Islet precursor cell (in vitro differentiated cells): Measurements from ENCODE around the gene NRF1.

Experiments used
- DNase-seq: peaks from one replicate; pipeline ENCODE4 v3.0.0-alpha.2; 2018

Gene NRF1

DNA sequence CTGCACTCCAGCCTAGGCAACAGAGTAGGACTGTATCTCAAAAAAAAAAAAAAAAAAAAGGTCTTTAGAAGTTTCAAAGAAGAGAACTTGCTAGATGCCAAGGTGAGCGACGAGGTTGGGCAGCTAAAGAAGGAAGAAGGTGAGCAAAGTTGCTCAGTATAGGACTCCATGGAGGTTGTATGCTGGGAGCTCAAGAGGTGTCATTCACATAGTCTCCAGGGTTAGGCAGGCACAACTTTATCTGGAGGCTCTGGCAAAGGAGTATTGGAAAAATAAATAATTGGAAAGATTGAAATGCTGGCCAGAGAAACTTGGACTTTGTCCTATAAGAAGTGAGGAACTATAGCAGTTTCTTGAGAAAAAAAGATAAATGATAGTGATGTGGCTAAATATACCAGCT lies 74.5 kb downstream of the NRF1 start:
- DNase-seq, result no peak

DNA sequence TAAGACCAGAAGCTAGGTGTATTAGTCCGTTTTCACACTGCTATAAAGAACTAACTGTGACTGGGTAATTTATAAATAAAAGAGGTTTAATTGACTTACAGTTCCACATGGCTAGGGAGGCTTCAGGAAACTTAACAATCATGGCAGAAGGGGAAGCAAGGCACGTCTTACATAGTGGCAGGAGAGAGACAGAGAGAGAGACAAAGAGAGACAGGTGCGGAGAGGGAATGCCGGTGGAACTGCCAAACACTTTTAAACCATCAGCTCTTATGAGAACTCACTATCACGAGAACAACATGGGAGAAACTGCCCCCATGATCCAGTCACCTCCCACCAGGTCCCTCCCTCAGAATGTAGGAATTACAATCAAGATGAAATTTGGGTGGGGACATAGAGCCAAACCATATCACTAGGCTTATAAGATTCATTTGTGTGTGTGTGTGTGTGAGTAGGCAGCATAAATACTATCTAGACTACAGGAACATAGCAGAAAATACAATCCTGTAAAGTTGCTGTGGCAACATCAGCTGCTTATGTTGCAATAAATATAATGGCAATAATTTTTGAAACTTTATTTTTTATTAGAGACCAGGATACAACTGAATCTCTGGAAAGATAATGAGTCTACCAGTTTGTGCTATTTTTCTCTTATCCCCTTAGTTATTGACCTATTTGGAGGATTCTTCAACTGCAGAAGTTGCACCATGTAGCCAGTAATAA lies 77.1 kb downstream of the NRF1 start:
- DNase-seq, result no peak

DNA sequence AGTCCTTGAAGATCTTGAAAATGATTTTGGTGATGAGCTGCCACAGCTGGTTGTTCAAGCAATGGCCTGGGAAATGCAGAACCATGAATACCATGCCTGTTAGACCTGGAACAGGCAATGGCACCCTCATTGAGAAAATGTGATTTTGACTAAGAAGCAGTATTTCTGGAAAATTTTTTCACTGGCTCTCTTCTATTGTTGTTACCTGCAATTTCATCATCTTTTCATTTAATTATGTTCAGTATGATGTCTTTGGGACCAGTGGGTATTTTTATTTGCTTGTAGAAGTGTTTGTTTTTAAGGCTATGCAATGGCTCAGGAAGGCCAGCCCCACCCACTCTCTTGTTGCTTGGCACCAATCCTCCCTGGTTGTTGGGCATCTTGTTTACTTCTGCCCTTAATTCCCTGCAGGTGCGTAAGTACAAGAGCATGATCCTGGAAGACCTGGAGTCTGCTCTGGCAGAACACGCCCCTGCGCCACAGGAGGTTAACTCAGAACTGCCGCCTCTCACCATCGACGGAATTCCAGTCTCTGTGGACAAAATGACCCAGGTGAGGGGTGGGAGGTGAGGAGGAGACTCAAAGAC lies 78.6 kb downstream of the NRF1 start:
- no peak for DNase-seq

DNA sequence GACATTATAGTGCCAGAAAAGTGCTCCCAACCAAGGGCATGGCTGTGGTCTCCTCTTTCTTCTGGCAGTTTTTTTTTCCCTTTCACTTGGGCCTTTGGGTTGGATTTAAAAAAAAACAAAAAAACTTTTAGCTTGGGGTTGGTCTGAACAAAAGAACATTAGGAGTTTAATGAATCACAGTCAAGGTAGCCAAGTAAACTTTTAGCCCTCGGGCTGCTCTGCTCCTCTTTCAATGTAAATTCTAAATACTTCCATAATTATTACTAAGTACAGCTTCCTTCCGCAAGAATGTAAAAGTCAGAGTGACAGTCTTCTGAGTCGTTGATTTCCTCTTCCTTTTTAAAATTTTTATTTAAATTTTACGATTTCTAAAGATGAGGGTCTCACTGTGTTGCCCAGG lies 79.2 kb downstream of the NRF1 start:
- DNase-seq, result no peak

DNA sequence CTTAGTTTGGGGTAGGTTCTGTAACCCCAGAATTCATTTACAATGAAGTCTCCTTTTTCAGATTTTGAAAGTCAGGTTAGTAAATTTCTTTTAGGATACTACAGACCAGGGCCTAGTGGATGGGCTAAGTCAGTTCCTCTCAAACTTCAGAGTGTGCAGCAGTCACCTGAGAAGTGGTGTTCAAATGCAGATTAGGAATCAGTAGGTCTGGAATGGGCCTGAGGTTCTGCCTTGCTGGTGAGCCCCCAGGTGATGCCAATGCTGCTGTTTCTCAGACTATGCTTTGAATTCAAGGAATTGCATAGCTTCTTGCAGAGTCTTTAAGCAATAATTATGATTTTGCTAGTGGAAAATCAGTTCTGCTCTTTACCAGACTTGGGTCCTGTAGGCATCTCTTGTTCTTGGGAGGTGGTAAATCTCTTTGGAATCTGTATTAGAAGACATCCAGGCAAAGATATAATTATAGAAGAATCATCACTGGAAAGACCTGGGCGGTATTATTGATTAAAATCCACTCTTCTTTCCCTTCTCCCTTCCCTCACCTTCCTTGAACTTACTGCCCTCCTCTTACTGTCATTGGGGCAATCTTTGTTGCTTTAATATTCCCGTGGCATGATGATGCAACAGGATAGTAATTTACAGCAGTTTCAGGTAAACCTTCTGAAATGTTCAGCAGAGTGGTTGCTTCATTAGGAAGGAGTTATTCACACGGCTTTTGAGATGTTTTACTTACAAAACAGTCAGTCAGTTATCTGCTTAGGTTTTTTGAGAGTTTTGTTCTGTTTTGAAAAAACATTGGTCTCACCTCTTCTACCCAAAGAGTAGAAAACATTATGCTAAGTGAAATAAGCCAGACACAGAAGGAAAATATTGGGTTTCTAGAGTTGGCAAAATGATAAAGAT lies 87.2 kb downstream of the NRF1 start:
- DNase-seq, result no peak

DNA sequence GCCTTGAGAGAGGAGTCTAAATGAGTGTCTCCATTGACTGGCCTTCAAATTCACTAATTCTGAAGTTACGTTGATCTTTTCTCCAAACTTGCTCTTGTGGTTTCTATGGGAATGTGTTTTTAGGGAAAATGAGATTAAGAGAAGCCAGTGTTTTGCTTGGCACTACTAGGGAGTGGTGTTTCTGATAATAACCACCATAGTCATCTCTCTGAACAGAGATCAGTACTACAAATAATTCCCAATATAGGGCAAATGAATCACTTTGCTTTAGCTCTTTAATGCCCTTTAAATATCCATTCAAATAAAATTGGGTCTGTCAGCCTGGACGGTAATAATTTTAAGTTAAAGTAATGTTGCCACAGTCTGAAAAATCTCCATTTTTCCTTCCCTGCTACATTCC lies 90.8 kb downstream of the NRF1 start:
- no peak for DNase-seq

DNA sequence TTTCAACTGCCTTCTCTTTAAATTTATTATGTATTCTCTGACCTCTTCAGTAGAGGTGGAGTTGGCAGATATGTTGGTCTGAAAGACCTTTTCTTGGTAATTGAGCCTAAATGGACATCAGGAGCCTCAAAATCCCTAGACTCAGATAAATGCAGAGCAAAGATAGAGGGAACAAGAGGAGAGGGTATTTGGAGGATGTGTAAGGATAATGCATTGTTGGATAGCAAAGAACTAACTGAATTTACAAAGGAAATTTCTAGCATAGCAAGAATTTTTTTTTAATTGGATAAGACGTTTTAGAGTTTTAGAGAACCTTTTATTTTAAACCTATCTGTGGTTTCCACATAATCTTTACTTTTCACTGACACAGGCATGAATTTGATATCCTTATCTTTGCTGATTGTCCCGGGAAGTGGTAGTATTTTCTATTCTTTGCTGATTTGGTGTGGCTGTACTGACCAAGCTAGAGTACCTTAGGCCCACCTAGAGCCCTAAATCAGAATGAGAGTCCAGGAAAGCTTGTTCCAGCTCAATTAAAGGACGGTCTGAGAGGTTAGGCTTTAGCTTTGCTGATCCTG lies 91.3 kb downstream of the NRF1 start:
- no peak for DNase-seq

DNA sequence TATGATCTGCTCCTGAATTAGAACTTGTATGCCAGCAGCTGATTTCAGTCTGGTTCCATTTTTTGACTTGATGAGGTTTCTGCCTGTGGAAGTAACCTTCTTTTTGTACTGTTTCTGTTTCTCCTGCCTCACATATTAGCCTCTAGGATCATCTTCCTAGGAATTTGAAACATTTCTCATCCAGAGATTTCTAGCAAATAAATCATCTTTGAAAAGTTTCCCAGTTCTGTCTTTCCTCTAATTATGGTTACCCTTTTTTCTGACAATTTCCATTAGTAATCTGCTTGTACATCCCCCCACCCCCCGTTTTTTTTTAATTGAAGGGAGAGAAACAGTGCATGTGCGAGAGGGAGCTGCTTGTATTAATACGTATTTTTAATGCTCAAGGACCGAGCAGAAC lies 92.2 kb downstream of the NRF1 start:
- DNase-seq, result no peak

DNA sequence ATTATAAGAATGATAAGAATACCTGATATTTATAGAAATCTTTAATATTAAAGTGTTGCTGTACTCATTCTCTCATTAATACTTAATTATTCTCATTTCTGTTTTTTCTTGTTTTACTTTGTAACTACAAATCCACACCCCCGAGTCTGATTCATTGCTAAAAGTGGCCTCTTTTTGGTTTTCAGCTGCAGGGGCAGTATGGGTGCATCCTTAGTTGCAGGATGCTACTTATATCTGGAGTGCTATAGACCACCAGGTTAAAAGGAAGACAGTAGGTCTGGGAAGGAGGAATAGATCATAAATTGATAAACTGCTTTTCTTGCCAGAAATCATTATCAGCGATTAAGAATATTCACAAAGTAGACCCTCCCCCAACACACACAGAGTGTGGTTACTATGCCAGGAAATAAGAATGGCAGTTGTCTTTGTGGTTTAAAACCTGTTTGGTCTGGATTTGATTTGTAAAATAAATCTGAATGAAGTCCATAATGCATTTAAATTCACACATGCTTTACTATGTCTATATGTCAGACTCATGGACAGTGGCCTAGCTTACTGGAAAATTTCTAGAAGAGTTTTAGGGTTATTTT lies 96.5 kb downstream of the NRF1 start:
- no peak for DNase-seq

DNA sequence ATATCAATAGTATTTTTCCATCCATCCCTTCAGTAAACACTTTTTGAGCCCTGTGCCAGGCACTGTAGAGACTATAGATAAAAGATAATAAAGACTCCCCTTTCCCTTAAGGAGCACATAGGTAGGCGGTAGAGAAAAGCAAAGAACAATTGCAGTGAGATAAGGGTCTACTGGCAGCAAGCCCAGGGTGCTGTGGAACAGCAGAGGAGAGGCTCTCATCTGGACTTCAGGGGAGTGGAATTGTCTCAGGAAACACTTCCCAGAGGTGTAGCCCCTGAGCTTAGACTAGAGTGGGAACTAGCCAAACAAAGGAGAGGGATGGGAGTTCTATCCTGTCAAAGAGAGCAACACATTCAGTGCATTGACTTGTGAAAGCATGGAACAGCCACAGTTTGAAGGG lies 102.0 kb downstream of the NRF1 start:
- no peak for DNase-seq

DNA sequence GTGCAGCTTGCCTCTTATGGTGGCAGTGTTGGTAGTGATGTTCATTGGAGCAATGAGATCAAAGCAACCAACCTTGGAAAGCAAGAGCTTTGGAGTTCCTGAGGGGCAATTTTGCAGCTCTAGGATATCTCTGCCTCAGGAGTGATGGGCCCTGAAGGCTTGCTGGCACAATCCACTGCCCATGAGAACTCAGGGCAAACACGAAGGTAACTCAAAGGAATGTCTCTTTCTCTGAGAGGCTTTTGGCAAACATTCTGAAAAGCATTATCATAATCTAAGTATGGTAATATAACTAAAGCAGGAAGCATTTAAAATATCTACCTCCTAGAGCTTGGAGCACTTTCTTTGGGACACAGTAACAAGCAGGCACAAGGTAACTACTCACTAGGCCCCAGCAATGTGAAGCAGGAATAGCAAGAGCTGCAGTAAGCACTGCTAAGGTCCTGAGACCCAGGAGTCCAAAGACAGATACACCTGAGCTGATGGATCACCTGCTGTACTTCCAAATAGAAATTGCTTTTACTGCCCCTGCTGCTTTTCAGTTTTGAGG lies 103.1 kb downstream of the NRF1 start:
- DNase-seq, result no peak

DNA sequence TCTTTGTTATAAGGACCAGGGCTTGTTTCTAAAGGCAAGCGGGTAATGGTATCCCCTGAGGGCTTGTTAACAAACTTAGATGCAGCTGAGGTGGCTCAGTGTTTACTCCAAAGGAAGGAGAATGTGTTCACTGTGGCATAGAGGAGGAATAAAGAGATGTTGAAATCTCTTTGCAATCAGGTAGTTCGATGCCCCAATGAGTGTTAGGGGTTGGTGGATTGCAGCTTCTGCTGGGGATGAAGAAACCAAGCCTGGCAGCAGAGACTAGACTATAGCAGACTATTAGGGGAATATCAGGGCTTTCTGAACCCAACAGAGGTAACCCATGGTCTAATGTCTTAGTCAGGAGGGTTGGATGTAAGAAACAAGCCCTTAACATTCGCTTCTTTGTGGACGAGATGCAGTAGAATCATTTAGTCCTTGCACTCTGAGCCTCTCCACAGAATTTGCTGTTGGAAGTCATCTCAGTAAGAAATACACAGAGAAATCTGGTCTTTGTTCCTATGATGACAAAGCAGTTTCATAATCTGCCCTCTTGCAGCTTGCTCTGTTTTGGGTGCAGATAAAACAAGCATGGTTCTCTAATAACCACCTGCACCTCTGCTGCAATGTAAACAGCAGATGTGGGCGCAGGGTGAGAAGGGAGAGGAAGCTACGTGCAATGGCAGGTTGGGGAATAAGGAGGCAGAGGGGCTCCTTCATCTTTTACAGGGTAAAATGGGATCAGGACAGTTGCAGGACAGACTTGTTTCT lies 108.6 kb downstream of the NRF1 start:
- no peak for DNase-seq

DNA sequence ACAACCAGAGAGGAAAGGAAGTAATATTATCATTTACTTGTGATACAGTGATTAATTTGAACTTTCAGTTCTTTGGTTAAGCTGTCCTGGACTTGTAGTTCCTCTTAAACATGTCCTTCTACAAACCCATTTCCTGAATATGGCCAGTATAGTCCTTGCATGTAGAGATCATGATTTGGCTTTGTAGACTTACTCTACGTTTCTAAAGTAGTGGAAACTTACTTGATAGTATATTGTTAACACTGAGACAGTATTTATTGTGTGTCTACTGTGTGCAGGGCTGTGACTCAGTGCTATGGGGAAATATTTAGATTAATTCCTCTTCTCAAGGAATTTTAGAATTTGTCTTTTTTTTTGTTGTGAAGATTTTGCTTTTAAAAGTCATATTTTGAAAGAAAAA lies 109.5 kb downstream of the NRF1 start:
- DNase-seq, result no peak

DNA sequence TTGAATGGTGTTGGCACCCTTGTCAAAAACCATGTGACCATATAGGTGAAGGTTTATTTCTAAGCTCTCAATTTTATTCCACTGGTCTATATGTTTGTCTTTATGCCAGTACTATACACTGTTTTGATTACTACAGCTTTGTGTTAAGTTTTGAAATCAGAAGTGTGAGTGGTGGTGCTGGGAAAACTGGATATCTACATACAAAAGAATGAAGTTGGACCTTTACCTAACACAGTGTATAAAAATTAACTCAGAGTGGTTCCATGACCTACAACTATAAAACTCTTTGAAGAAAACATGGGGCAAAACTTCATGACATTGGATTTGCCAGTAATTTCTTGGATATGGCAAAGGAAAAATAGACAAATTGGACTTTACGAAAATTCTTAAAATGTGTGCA lies 112.2 kb downstream of the NRF1 start:
- DNase-seq, result no peak

DNA sequence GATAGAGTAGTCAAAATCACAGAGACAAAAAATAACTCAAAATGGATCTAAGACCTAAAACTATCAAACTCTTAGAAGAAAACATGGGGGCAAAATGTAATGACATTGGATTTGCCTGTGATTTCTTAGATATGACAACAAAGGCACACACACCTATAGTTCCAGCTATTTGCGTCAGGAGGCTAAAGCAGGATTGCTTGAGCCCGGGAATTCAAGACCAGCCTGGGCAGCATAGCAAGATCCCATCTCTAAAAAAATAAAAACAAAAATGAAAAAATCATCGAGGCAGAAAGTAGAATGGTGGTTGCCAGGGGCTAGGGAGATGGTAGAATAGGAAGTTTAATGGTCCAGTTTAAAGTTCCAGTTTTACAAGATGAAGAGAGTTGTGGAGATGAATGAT lies 113.3 kb downstream of the NRF1 start:
- DNase-seq, result no peak

DNA sequence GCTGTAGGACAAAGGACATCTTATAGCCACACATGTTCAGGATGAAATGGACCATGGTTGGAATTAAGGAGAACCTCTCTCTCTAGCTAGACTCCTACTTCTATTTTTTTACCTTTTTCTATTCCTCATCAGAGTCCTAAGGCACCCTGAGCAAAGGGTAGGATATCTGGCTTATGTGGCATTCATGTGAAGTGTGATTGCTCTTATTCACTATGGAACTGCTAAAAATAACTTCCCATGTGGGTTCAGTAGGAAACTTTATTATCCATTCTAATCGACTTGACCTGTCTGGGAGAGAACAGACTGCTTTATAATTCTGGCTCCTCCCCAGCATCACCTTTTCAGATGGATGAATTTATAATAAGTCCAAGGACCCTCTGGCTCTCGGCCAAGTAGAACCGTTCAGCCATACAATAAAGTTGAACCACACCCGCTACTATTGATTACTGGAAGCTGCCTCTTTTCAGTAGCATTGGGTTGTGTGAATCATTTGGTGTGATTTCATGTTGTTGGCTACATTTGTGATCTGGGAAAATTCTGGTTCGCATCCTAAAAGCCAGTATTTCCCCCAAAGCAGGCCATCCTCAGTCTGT lies 117.5 kb downstream of the NRF1 start:
- no peak for DNase-seq

DNA sequence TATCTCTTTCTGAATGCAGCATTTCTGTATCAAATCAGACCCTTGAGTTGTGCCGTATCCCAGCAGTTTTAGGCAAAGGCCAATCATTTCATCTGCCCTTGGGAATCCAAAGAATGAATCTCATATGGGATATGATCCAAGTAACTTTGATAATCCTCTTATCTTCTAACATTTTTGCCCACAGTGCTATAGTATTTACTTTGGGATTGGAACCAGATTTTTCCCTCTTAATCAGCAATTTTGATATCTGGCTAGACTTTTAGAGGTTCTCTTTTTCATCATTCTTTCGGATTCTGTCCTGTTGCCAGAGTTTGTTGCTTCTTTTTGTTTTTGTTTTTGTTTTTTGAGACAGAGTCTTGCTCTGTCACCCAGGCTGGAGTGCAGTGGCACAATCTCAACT lies 118.0 kb downstream of the NRF1 start:
- no peak for DNase-seq

DNA sequence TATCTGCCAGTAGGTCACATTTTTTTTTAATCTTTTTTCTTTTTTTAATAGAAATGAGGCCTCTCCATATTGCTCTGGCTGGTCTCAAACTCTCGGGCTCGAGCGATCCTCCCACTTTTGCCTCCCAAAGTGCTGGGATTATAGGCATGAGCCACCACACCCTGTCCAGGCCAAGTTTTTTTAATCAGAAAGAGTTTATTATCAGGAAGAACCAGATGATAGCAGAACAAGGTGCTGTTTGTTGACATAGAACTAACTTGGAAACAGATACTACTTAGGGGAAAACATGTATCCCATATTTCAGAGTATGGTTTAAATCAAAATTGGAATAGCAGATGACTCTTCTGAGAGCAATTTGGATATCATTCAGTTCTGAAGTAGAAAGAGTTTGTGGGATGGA lies 118.6 kb downstream of the NRF1 start:
- DNase-seq, result no peak

DNA sequence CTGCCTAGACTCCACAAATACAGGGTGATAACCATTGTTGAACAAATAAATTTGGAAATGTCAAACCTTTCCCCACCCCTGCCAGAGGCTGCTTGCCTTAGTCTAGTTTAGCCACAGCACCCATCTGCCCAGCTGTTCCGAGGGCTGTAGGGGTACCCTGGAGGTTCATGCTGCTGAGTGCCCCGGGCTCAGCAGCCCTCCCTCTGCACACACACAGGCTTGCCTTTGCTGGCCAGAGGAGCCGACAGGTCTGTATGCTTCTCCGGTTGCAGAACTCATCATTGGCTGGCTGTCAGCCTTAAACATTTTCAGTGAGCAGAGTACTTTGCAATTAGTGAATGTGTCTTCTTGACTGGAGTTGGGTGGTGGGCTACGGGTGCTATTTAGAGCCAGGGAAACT lies 122.9 kb downstream of the NRF1 start:
- DNase-seq, result no peak

DNA sequence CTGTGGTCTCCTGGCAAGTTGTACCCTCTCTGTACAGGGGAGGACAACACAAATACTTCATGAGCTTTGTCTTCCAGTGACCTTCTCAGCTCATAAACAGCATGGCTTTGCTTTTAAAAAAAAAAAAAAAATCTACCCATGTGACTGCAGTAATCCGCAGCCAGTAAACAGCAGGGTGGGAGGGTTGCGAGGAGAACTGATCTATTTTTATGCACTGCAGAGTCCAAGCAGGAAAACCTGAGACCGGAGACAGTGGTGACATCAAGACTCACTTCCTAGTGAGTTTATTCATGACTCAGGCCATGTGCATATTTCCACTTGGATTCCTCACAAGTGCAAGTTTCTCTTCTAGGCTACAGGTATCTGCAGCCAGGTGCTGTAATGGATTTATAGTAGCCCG lies 127.9 kb downstream of the NRF1 start:
- no peak for DNase-seq

DNA sequence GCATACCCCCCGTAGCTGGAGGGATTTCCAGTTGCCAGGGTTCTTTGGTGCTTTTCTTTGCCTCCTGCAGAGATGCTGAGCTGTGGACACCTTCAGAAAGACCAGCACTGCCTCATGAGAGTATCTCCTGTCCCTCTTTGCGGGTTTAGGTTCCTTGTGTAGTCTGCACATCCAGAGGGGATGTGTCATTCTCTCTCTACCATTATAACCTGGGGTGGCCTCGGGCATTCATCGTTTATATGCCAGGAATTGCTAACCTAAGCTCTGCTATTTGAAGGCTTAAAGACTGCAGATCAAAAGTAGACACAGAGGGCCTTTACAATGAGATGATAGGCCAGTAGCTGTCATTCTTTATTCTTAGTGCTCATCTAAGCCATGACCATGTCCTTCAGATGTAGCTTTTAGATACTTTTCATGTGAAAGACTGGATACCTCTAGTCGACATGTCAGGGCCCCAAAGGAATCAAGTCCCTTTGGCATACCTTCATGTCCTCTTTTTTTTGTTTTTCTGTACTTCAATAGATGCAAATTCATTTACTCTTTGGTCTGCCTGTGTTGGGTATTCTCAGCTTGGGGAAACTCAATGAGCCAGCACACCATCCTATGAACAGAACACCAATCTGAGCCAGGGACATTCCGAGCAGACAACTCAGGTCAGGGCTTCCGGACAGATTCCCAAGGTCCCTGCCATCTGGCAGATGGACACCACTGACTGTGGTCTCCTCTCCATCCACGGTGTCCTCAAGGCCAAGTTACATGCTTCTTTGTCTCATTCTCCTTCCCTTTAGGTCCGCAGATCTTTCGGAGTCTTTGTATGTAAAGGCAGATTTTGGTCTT lies 129.3 kb downstream of the NRF1 start:
- DNase-seq, result no peak
